ENCODE measurements around the gene DBP.

Gene DBP

GRCh38 chr19:48606463-48607358, 30.5 kb downstream of the DBP start, which contains the start of gene SPACA4:
TSS of gene SPACA4 (plus strand) at chr19:48606742. CDS start at chr19:48606979, 237 bp downstream.
- H3K36me3 ChIP-seq (ENCODE audit: control insufficient read depth, insufficient read depth, low read length), result no peaks in the 10 kb centered on the region
- H3K9ac ChIP-seq (ENCODE audit: low read length), result no peak within 1 kb of the TSS
- no peaks in the 10 kb centered on the region for H3K4me1 ChIP-seq (ENCODE audit: control insufficient read depth, insufficient read depth, low read length)
- no peak within 1 kb of the TSS for H3K27ac ChIP-seq (ENCODE audit: low read depth, low read length)
- H3K4me3 ChIP-seq (ENCODE audit: low read length), result no peak within 1 kb of the TSS
- no peaks in the 10 kb centered on the region for H3K27me3 ChIP-seq (ENCODE audit: control insufficient read depth, insufficient read depth, low read length)

GRCh38 chr19:48603850-48604249, 33.3 kb downstream of the DBP start:
- Histone ChIP-seq H3K36me3 (ENCODE audit: control insufficient read depth, insufficient read depth, low read length) (no peaks in the 10 kb centered on the region), H3K27me3 (ENCODE audit: control insufficient read depth, insufficient read depth, low read length) (no peaks in the 10 kb centered on the region), H3K27ac (ENCODE audit: low read depth, low read length) (no peak overlapping the region), H3K4me3 (ENCODE audit: low read length) (no peak overlapping the region), H3K9ac (ENCODE audit: low read length) (no peak overlapping the region), H3K4me1 (ENCODE audit: control insufficient read depth, insufficient read depth, low read length) (no peaks in the 10 kb centered on the region)

- H3K27ac ChIP-seq (ENCODE audit: low read depth, low read length), result no peak overlapping the region
- H3K27me3 ChIP-seq (ENCODE audit: control insufficient read depth, insufficient read depth, low read length), result no peaks in the 10 kb centered on the region
- H3K4me3 ChIP-seq (ENCODE audit: low read length), result no peak overlapping the region
- H3K9ac ChIP-seq (ENCODE audit: low read length), result no peak overlapping the region
- H3K4me1 ChIP-seq (ENCODE audit: control insufficient read depth, insufficient read depth, low read length), result no peaks in the 10 kb centered on the region
- no peaks in the 10 kb centered on the region for H3K36me3 ChIP-seq (ENCODE audit: control insufficient read depth, insufficient read depth, low read length)
Measured at GRCh38 chr19:48603449-48603848, 33.7 kb downstream of the DBP start.

GRCh38 chr19:48603001-48603400, 34.2 kb downstream of the DBP start:
- Histone ChIP-seq H3K4me3 (ENCODE audit: low read length) (no peak overlapping the region), H3K27ac (ENCODE audit: low read depth, low read length) (no peak overlapping the region), H3K4me1 (ENCODE audit: control insufficient read depth, insufficient read depth, low read length) (no peaks in the 10 kb centered on the region), H3K9ac (ENCODE audit: low read length) (no peak overlapping the region), H3K36me3 (ENCODE audit: control insufficient read depth, insufficient read depth, low read length) (no peaks in the 10 kb centered on the region), H3K27me3 (ENCODE audit: control insufficient read depth, insufficient read depth, low read length) (no peaks in the 10 kb centered on the region)

GRCh38 chr19:48600679-48601417, 36.3 kb downstream of the DBP start:
- Histone ChIP-seq H3K9ac (ENCODE audit: low read length) (no peak overlapping the region), H3K27me3 (ENCODE audit: control insufficient read depth, insufficient read depth, low read length) (no peaks in the 10 kb centered on the region), H3K4me3 (ENCODE audit: low read length) (no peak overlapping the region), H3K27ac (ENCODE audit: low read depth, low read length) (no peak overlapping the region), H3K4me1 (ENCODE audit: control insufficient read depth, insufficient read depth, low read length) (no peaks in the 10 kb centered on the region), H3K36me3 (ENCODE audit: control insufficient read depth, insufficient read depth, low read length) (no peaks in the 10 kb centered on the region)

- H3K4me3 ChIP-seq (ENCODE audit: low read length), result no peak overlapping the region
- no peaks in the 10 kb centered on the region for H3K27me3 ChIP-seq (ENCODE audit: control insufficient read depth, insufficient read depth, low read length)
- H3K36me3 ChIP-seq (ENCODE audit: control insufficient read depth, insufficient read depth, low read length), result no peaks in the 10 kb centered on the region
- H3K4me1 ChIP-seq (ENCODE audit: control insufficient read depth, insufficient read depth, low read length), result no peaks in the 10 kb centered on the region
- H3K27ac ChIP-seq (ENCODE audit: low read depth, low read length), result no peak overlapping the region
- no peak overlapping the region for H3K9ac ChIP-seq (ENCODE audit: low read length)
Measured at GRCh38 chr19:48598996-48599700, 38.0 kb downstream of the DBP start.

DNA sequence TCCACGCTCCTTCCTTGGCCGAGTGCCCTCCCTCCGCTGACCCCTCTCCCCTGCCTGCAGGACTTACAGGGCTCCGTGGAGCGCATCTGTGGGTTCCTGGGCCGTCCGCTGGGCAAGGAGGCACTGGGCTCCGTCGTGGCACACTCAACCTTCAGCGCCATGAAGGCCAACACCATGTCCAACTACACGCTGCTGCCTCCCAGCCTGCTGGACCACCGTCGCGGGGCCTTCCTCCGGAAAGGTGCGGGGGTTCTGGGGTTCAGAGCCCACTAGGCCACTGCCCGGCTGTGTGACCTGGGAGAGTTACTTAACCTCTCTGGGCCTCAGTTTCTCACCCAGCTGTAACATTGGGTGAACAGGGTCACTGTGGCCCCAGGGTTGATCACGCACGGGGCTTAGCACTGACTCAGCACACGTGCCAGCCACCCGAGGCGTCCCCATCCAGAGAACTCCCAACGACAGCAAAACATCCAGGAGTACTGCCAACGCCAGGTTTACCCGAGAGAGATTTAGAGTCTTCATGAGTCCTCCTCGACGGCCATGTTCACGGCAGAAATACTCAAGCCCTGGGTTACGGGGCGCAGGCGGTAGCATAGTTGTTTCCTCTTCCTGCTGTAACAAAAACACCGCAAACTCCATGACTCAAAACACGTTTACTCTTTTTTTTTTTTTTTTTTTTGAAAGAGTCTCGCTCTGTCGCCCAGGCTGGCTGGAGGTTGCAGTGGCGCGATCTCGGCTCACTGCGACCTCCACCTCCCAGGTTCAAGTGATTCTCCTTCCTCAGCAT, 40.3 kb downstream of the DBP start:
- no peak overlapping the region for H3K27ac ChIP-seq (ENCODE audit: low read depth, low read length)
- H3K27me3 ChIP-seq (ENCODE audit: control insufficient read depth, insufficient read depth, low read length), result no peaks in the 10 kb centered on the region
- H3K9ac ChIP-seq (ENCODE audit: low read length), result no peak overlapping the region
- no peaks in the 10 kb centered on the region for H3K4me1 ChIP-seq (ENCODE audit: control insufficient read depth, insufficient read depth, low read length)
- no peaks in the 10 kb centered on the region for H3K36me3 ChIP-seq (ENCODE audit: control insufficient read depth, insufficient read depth, low read length)
- no peak overlapping the region for H3K4me3 ChIP-seq (ENCODE audit: low read length)

DNA sequence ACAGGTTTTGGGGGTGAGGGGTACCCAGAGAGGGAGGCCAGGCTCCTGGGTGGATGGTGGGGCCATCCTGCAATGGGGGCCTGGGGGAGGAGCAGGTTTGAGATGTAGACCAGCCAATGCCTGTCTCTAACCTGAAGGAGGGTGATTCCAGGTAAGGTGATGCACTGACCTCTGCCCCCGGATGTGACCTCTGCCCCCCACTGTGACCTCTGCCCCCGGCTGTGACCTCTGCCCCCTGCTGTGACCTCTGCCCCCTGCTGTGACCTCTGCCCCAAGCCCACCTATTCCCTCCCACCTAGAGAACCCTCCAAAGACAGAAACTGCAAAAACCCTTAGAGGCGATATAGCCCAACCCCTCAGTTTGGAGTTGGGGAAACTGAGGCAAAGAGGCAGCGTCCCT, 40.9 kb downstream of the DBP start:
- H3K36me3 ChIP-seq (ENCODE audit: control insufficient read depth, insufficient read depth, low read length), result no peaks in the 10 kb centered on the region
- H3K4me1 ChIP-seq (ENCODE audit: control insufficient read depth, insufficient read depth, low read length), result no peaks in the 10 kb centered on the region
- H3K27me3 ChIP-seq (ENCODE audit: control insufficient read depth, insufficient read depth, low read length), result no peaks in the 10 kb centered on the region
- H3K4me3 ChIP-seq (ENCODE audit: low read length), result no peak overlapping the region
- H3K27ac ChIP-seq (ENCODE audit: low read depth, low read length), result no peak overlapping the region
- no peak overlapping the region for H3K9ac ChIP-seq (ENCODE audit: low read length)

DNA sequence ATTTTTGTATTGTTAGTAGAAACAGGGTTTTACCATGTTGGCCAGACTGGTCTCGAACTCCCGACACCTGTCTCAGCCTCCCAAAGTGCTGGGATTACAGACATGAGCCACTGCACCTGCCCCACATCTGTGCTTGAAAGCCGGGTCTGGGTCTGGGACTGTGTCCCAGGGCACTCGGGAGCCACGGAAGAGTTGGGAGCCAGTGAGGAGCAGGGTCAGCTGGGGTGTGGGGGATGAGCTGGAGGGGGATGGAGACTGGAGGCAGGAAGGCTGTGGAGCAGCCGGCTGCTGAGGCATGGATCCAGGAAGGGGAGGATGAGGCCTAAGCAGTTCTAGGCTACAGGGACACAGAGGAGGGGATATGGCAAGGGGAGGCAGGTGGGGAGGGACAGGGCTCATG, 41.3 kb downstream of the DBP start:
- Histone ChIP-seq H3K36me3 (ENCODE audit: control insufficient read depth, insufficient read depth, low read length) (no peaks in the 10 kb centered on the region), H3K4me3 (ENCODE audit: low read length) (no peak overlapping the region), H3K9ac (ENCODE audit: low read length) (no peak overlapping the region), H3K27me3 (ENCODE audit: control insufficient read depth, insufficient read depth, low read length) (no peaks in the 10 kb centered on the region), H3K4me1 (ENCODE audit: control insufficient read depth, insufficient read depth, low read length) (no peaks in the 10 kb centered on the region), H3K27ac (ENCODE audit: low read depth, low read length) (no peak overlapping the region)

- no peaks in the 10 kb centered on the region for H3K4me1 ChIP-seq (ENCODE audit: control insufficient read depth, insufficient read depth, low read length)
- no peak overlapping the region for H3K27ac ChIP-seq (ENCODE audit: low read depth, low read length)
- H3K36me3 ChIP-seq (ENCODE audit: control insufficient read depth, insufficient read depth, low read length), result no peaks in the 10 kb centered on the region
- no peak overlapping the region for H3K4me3 ChIP-seq (ENCODE audit: low read length)
- no peaks in the 10 kb centered on the region for H3K27me3 ChIP-seq (ENCODE audit: control insufficient read depth, insufficient read depth, low read length)
- H3K9ac ChIP-seq (ENCODE audit: low read length), result no peak overlapping the region
Measured at GRCh38 chr19:48595171-48595570, 42.0 kb downstream of the DBP start.

GRCh38 chr19:48591021-48591420, 46.2 kb downstream of the DBP start:
- Histone ChIP-seq H3K36me3 (ENCODE audit: control insufficient read depth, insufficient read depth, low read length) (no peaks in the 10 kb centered on the region), H3K4me1 (ENCODE audit: control insufficient read depth, insufficient read depth, low read length) (peaks cover 2% of the 10 kb centered on the region), H3K27ac (ENCODE audit: low read depth, low read length) (no peak overlapping the region), H3K27me3 (ENCODE audit: control insufficient read depth, insufficient read depth, low read length) (no peaks in the 10 kb centered on the region), H3K9ac (ENCODE audit: low read length) (no peak overlapping the region), H3K4me3 (ENCODE audit: low read length) (no peak overlapping the region)
